Suppressor macrophage treated with lipopolysaccharide for 1 hour (primary cell): ENCODE data around the gene LITAFD.
A peak's percentile ranks its signal among the peaks of the same experiment; 100 is the strongest.
"Not testable (repeated sequence)": the region's sequence is repeated elsewhere in the genome, so short reads cannot be mapped to it uniquely, and the experiment has no call there.

Source experiments
- DNase-seq, 3 donors: peaks; one replicate each; pipeline ENCODE4 v3.0.0-alpha.2; 2020 to 2022

The LITAFD gene

DNA sequence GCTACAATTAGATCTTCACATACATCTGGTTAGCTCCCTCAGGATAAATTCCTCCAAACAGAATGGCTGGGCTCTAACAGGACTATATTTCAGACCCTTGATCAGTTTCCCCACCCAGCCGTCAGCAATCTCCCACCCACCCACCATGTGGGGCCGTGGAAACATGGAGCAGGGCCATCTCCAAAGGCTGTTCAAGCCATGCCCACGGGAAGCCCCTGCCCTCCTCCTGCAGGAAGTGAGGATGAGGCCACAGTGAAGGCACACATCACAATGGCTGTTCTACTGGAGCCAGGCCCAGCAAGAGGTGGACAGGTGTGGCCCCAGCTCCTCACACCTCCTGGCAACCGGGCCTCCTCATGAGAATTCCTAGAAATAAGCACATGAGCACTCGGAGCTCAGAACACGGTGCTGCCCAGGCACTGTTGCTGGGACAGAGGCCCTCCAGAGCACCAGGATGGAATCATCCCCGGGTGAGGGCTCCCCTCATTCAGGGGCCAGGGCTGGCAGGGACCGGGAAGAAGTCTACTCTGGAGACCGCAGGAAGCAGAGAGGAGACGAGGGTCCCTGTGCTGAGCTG lies at the start of gene LITAFD:
LITAFD (plus strand) TSS at position 311 of the 577 bp plus-strand sequence. CDS start 2,005 bp downstream, outside the sequence.
- no peak for DNase-seq

DNA sequence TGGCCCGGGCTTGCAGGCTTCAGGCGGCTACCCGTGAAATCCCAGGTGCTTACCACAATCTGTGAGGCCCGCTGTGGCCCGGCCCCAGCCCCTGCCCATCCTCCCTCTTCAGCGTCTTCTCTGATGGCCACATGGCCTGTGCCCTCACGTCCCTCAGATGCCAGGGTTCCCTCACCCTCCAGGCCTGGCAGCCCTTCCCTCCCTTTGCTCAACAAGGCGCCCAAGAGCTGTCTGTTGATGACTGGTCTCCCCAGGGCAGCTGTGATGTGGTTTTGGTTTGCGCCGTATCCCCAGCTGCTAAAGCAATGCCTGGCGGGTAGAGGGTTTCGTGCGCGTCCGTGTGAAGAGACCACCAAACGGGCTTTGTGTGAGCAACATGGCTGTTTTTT lies 49.4 kb upstream of the LITAFD start:
- no peak for DNase-seq

DNA sequence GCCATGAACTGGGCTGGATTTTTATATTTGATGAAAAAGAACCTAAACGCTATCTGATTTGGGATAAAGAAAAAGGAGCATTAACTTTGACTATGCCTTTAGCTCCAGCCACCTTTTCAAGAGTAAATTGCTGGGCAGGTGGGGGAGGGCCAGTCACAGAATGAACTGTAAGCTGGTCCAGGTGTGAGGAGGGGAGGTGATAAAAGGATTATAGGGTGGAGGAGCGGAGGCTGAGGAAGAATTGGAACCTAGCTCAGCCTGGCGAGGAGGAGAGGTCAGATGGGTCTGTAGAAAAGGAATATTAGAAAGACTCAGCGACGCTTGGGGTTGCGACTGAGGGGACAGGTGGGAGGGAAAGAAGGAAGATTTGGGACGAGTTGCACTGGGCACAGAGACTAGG lies 45.4 kb upstream of the LITAFD start:
- DNase-seq, result not testable (repeated sequence)

DNA sequence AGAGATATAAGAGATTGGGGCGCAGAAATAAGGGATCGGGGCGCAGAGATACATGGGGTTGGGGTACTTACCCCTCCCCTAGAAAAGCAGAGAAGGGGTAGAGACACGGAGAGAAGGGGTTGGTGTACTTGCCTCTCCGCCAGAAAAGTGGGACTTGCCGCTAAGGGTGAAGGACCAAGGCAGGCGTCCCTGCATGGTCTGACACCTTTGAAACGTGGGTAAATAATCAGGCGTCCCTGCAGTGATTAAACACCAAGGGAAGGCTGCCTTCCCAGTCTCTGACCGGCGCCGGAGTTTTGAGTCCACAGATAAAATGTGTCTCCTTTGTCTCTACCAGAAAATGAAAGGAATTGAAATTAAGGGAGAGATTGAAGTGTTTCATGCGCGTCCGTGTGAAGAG lies 44.6 kb upstream of the LITAFD start:
- not testable (repeated sequence) for DNase-seq

DNA sequence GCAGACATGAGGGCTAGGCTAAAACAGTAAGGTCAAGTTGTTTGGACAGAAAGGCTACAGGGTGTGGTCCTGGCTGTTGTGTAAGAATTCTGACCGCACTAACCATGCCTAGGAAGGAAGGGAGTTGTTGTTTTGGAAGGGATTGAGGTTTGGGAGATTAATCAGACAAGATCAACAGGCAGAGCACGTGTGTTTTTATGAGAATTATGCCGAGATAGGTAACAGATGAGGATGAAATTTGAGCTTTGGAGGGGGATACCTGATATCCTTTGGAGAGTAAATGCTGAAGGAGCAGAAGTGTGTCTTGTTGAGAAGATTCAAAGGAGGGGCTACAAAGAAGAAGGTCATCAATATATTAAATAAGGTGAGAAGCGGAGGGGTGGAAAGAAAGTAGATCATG lies 40.1 kb upstream of the LITAFD start:
- not testable (repeated sequence) for DNase-seq

DNA sequence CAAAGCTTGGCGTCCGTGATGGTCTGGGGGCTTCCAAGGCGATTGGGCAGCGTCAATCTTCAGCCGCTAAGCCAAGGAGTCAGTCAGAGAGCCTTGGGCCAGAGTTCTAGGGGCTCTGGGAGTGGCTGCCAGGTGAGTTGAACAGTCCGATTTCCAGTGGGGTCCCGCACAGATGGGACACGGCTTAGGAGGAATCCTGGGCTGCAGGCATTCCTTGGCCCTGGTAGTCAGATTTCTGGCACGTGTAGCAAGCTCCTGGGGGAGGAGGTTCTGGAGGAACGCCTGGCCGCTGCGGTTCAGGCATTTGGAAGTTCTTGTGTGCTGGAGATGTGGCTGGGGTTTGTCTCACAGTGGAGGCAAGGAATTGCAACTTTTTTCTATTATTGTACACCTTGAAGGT lies 38.9 kb upstream of the LITAFD start:
- not testable (repeated sequence) for DNase-seq

DNA sequence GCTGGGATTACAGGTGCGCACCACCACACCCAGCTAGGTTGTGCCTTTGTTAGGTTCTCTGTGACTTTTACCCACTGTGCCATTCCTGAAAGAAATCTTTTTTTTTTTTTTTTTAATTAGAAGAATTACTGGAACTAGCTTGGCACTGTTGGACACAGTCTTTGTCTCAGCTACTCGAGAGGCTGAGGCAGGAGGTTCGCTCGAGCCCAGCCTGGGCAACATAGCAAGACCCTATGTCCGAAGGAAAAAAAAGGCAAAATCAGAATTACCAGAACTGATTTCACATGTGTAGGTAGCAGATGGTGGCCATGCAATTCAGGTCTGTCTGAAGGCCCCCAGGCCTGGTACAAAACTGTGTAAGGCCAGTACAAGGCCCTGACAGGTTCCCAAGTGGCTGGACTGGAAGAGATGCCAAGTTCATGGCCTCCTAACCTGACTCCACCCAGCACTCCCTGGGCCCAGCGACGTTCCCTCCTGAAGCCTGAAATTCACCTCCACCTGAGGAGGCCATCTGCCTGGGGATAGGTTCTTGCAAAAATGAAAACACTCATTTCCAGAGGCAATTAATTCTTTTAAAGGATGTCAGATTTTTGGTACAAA lies 36.4 kb upstream of the LITAFD start:
- DNase-seq, result no peak

DNA sequence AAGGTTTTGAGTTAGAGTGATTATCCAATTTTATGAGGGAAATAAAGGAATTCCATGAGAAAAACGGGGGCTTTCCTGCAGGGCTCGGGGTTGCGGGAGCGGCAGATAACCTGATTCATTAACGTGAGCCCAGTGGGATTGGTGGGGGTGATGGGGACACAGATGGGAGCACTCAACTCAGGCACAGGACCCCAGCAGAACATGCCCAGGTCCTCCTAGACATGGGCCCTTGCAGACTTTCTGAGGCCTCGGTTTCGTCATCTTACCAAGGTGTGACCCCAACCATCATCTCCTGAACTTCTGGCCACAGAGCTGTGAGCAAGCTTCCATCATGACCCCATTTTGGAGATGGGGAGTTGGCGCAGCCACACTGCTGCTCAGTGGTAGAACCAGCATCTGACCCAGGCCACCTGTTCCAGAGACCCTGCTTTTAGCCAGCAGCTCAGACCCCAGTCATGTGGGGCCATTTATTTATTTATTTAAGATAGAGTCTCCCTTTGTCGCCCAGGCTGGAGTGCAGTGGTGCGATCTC lies 35.7 kb upstream of the LITAFD start:
- DNase-seq, result no peak

DNA sequence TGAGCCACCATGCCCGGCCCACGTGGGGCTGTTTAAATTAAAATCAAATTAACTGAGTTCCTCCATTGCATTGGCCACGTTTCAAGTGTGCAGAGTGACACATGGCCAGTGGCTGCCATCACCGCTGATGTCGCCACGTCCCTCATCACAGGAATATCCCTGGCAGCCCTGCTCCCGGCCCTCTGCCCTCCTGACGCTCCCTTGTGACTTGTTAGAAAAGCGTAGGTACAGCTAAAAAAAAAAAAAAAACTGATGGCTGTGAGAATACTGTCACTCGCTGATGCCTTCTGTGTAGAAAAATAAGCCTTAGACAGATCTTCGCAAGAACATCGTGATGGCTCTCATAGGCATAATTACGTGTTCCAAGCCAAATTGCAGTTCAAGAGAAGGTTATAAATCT lies 35.0 kb upstream of the LITAFD start:
- DNase-seq, result no peak

DNA sequence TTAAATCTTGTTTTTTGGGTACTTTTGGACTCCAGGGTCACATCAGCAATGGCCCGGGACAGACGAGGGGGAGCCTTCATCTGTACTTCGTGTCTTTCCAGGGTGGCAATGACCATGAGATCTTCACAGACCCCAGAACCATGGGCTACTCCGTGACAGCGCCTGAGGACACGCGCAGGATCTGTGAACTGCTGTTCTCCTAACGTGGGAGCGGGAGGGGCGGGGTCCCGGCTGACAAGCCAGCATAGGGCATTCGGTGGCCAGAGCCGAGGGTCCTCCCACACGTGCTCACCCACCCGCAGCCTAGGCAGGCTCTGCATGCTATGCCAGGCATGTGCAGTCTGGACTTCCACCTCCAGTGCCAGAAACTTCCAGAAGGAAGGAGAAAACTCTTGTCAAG lies 34.5 kb upstream of the LITAFD start:
- DNase-seq, result no peak

DNA sequence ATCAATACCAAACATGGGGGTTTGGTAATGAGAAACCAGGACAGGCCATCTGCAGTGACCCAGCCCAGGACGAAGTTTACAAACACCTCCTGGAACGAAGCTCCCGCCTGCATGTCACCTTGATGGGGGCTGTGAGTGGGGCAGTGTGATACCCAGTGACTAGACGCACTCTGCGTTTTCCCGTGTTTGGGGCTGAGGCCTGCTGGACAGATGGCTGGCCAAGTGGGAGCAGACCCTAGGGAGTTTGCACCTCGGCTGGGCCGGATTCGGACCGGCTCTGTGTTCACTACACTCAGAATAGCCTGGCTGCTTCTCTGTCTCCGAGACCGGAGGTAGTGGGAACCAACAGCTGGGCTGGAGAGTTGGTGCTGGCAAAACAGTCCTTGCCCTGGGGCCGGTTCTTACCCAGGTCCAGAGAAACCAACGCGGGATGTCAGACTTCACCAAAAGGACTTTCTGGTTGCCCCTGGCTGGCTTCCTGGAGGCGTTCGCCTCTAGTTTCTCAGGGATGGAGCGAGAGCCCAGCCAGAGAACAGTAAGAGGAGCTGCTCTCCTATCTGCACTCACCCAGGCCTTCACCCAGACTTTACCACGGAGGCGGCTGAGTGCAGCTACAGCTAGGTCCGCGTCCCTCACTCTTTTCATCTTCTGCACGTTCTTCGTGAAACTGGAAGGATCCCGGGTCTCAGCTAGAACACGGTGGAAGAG lies 33.8 kb upstream of the LITAFD start:
- no peak for DNase-seq

DNA sequence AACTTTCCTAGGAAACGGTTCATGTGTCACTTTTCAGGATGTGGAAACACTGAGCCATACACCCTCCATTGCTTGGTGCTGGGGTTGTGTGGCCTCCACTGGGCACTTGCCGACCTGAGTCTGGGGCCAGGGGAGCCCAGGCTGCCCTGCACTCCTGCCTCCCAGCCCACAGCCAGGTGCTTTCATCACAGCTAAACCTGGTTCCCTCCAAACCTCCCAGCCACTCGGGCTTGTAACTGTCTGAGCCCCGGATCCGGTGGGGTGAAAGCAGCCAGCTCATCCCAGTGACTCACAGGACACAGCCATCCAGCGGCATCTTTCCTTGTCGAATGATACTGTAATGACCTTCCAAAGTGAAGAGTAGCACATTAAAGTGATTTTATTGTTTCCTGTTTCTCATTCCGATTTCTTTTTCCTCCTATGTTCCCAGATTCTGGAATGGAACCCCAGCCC lies 33.2 kb upstream of the LITAFD start:
- DNase-seq, result no peak

DNA sequence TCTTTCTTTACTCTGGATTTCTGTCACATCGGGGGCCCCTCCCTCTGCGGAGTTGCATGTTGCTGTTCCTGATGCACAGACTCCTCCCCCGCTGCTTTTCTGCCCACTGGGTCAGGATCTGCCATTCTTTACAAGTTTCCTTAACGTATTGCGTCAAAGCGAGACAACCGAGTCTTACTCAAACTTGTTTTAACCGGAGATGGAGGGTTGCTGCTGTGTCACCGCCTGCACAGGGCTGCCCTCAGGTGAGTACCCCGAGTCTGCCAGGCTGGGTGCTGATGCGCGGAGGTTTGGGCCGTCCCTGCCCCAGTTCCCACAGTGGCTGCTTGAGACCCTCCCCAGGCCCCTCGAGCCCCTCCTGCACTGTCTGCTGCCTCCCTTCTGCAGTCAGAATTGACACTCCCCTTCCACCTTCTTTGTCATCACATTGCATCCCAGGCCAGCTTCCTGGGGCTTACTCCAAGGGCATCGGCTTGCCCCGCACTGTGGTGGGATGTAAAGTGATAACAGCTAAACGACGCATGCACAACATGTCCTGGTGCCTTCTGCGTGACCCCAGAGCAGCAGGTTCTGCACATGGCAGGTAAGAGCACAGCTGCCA lies 32.6 kb upstream of the LITAFD start:
- no peak for DNase-seq

DNA sequence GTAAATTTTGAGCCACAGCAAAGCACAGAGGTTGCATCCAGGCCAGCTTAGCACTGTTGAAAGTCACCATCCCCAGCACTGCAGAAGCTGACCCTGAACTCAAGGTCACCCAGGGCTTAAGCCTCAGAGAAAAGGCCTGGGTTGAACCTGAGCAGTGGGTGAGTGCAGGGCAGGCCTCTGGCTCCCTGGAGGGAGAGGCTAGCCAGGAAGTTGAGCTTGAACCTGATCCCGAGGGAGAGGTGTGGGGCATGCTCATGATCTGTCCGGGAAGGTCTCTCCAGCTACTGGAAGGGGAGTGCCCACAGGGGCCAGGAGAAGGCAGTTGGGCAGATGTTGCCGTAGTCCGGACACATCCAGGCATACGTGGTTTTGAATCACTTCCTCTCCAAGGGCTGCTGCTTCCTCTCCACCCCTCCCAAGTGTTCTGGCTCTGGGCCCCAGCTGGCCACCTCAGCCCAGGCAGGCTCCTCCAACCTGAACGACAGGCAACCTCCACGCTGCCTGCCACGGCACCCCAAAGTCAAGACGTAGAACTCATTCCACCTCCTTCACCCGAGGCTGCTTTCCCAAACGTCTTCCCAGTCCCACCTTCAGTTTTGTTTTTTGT lies 31.8 kb upstream of the LITAFD start:
- DNase-seq, result peak; percentile 60 to 62 (median 61)

DNA sequence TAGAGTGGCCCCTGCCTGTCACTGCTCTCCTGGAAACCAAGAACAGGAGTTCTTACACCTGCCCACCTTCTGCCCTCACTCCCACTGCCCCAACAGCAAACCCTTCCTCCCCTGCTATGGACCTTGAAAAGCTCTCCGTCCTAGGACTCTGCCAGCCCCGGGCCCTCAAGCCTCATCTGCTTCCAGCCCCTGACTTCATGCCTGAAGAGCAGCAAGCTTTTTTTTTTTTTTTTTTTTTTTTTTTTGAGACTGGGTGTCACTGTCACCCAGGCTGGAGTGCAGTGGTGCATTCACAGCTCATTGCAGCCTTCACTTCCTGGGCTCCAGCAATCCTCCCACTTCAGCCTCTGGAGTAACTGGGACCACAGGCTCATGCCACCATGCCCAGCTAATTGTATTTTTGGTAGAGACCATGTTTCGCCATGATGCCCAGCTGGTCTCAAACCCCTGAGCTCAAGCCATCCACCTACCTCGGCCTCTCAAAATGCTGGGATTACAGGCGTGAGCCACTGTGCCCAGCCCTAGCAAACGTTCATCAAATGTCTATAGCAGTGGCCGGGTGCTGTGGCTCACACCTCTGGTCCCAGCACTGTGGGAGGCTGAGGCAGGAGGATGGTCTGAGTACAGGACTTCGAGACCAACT lies 30.3 kb upstream of the LITAFD start:
- no peak for DNase-seq

DNA sequence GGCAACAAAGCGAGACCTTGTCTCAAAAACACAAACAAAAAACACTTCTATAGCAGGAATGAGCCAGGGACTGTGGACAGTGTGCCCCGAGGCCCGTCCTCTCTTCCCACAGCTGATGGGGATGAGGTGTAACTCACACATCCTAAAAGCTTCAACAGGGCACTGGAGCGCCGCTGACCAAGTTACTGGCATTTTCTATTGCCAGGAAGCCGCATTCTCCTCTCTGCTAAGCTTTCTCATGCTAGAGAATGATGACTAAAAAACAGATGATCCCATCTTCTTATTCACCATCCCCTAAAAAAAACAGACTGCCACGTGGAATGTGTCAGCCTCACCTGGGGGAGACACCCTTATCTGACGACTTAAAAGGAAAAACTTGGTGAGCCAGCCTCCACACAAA lies 29.6 kb upstream of the LITAFD start:
- no peak for DNase-seq

DNA sequence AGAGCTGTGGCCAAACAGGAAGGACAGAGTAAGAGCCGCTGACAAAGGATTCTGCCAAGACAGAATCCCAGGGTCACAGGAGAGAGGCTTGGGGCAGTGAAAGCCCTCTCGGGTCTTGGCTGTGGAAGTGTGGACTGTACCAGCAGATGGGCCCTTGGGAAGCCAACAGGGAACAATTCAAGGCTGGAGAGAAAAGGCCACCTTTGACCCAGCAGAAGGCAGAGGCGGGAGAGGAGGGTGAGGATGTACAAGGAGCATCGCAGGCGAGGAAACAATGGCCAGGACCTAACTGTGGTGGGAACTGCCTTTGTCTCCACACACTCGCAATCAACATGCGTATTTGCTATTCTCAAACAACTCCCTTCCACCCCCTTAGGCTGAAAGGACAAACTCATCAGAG lies 29.0 kb upstream of the LITAFD start:
- DNase-seq, result no peak

DNA sequence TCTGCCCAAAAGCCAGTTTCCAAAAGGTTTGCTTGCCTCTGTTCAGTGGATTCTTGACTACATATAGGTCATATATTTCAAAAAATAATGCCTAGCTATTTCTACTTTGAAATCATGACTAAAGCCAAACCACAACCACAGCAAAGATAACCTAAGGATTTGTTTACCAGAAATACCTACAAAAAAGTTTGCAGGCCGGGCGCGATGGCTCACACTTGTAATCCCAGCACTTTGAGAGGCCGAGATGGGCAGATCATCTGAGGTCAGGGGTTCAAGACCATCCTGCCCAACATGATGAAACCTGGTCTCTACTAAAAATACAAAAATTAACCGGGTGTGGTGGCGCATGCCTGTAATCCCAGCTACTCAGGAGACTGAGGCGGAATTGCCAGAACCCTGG lies 28.5 kb upstream of the LITAFD start:
- DNase-seq, result no peak

DNA sequence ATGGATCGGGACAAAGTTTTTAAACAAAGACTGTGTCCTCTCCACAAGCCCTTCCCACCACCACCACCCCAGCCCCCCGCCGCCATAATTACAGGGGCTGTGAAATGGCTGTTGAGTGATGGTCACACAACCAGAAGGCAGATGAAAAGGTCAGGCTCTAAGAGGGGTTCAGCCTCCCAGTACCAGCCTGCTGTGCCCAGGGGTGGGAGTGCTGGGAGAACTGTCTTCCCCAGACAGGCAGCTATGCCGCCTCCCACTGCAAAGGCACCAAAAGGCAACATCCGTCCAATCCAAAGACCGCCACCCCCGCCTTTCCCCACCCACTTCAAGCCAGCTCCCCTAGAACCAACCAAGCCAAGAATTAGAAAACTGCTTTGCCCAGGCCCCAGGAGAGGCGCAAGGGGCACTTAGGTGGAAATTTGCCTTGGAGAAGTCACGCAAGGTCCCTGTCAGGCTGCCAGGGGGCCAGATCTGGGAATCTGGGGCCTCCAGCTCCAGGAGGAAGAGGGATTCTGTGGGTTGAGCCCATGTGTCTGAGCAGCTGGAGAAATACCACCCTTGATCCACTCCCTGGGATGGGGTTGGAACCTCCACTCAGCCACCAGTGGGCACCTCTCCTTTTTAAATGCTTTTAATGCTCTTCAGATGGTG lies 27.7 kb upstream of the LITAFD start:
- no peak for DNase-seq

DNA sequence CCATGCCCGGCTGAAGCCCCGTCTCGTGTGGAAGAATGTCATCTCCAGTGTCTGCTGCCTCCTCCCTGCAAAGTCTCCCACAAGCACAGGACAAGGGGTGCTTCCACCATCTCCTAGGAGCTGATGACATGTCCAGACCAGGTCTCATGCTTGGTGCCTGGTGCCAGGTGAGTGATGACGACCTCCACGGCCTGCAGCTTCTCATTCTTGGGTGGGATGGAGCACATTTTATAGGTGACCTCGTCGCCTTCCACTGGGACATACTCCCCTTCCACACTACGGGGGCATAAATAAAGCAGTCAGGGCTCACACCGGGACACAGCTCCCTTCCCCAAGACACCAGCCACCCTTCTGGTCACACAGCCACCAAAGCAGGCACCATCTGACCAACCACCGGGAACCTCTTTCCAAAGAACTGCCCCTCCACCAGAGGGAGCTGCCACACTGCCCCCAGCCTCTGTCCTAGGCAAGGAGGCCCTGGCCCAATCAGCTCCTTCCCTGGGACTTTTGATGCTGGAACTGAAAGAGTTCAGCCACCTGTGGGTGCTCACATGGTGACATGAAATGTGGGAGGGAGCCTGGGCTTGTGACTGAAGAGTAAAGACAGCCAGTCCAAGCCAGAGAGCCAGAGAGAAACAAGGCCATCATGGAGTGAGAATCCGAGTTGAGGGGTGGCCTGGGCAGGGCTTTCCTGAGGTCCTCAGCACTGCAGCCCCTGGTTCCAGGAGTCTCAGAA lies 26.9 kb upstream of the LITAFD start:
- no peak for DNase-seq

DNA sequence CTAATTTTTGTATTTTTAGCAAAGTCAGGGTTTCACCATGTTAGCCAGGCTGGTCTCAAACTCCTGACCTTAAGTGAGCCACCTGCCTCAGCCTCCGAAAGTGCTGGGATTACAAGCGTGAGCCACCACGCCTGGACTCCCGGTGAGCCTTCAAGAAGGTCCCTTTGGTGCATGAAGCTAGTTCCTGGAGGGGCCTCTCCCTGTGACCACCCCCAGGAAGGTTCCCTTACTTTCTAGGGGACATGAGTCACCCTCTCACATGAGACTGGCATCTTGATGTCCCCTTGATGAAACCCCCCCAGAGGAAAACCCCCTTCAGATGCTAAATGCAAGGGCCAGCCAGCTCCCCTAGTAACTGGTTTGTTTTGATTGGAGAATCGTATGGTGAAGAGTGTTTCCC lies 26.2 kb upstream of the LITAFD start:
- DNase-seq, result no peak
